Measurements from ENCODE around the gene ZYG11A. TPM values are rescaled to one million over a fixed set of nuclear protein-coding genes. Genes with fewer than 3 reads are reported as not detected.

Gene ZYG11A
- total and polyA plus RNA-seq, 2 donors (not counting 1 experiment from before 2014, with no cell fraction given), result 0.28 to 0.50 TPM

DNA sequence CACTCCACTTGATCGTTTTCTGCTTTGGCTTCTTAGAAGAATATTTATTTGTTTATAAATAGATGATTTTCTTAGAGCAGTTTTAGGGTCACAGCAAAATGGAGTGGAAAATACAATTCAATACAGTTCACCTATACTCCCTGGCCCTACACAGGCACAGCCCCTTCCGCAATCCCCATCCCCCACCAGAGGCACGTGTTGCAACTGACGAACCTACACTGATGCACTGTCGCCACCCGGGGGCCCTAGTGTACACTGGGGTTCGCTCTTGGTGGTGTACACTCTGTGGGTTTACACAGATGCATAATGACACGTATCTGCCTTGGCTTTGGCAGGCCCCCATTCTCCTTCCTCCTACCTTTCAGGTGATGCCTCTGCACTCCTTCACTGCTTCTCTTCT lies 71.0 kb downstream of the ZYG11A start:
- no peaks in the 10 kb centered on the region for H4K20me1 ChIP-seq (ENCODE audit: control insufficient read depth, extremely low read depth, insufficient read depth, low read length)
- H3K4me3 ChIP-seq (replicated peaks in 1 of 4; ENCODE audit: control extremely low read depth in 1 of 4, insufficient read depth in 1 of 4, low read depth in 3 of 4, low read length in 4 of 4), result no peak overlapping the region
- H2AFZ ChIP-seq (ENCODE audit: low read length), result no peak overlapping the region
- no peaks in the 10 kb centered on the region for H3K4me1 ChIP-seq (ENCODE audit: control insufficient read depth, extremely low read depth, insufficient read depth, low read length)
- no peak for DNase-seq (ENCODE audit: low read depth in 2 of 2)
- no peaks in the 10 kb centered on the region for H3K27me3 ChIP-seq (ENCODE audit: control insufficient read depth, insufficient read depth, low read length)
- no peaks in the 10 kb centered on the region for H3K36me3 ChIP-seq (ENCODE audit: control insufficient read depth, insufficient read depth, low read length)
- H3K9ac ChIP-seq (ENCODE audit: insufficient read depth, low read length), result no peak overlapping the region
- H3K27ac ChIP-seq (ENCODE audit: insufficient read depth, low read length), result no peak overlapping the region
- no peak for TF ChIP-seq EZH2 (IDR thresholded peaks at IDR 0.05; ENCODE audit: low read length, missing control alignments)
- TF ChIP-seq, protein P1, sequence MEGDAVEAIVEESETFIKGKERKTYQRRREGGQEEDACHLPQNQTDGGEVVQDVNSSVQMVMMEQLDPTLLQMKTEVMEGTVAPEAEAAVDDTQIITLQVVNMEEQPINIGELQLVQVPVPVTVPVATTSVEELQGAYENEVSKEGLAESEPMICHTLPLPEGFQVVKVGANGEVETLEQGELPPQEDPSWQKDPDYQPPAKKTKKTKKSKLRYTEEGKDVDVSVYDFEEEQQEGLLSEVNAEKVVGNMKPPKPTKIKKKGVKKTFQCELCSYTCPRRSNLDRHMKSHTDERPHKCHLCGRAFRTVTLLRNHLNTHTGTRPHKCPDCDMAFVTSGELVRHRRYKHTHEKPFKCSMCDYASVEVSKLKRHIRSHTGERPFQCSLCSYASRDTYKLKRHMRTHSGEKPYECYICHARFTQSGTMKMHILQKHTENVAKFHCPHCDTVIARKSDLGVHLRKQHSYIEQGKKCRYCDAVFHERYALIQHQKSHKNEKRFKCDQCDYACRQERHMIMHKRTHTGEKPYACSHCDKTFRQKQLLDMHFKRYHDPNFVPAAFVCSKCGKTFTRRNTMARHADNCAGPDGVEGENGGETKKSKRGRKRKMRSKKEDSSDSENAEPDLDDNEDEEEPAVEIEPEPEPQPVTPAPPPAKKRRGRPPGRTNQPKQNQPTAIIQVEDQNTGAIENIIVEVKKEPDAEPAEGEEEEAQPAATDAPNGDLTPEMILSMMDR (conservative IDR thresholded peaks at IDR 0.05 in 1 of 2, IDR thresholded peaks at IDR 0.05 in 1 of 2; ENCODE audit: low read depth in 1 of 2, low read length in 2 of 2), result no peak
- no peak overlapping the region for H3K4me2 ChIP-seq (ENCODE audit: extremely low read depth, insufficient read depth, low read length)
- no peaks in the 10 kb centered on the region for H3K79me2 ChIP-seq (ENCODE audit: control insufficient read depth, insufficient read depth, low read length)
- no peaks in the 10 kb centered on the region for H3K9me3 ChIP-seq (ENCODE audit: control insufficient read depth, insufficient read depth, low read depth, low read length)

DNA sequence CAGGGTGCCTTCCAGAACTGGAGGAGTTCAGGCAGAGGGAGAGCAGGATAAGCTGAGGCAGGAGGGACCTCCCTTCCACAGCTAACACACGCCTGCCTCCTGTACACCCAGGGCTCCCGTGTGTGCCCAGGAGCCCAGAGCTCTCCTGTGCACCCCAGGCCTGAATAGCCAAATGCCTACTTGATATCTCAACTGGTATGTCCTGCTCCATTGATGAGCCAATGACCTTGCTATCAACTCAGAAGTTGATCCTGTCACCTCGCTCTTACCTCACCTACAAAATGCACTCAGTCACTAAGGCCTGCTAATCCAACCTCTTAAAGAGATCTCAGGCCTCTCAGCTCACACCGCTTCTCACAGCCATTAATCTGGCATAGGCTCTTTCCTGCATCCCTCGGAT lies 71.9 kb downstream of the ZYG11A start:
- no peak overlapping the region for H2AFZ ChIP-seq (ENCODE audit: low read length)
- H3K27ac ChIP-seq (ENCODE audit: insufficient read depth, low read length), result no peak overlapping the region
- no peaks in the 10 kb centered on the region for H3K9me3 ChIP-seq (ENCODE audit: control insufficient read depth, insufficient read depth, low read depth, low read length)
- H3K9ac ChIP-seq (ENCODE audit: insufficient read depth, low read length), result no peak overlapping the region
- H4K20me1 ChIP-seq (ENCODE audit: control insufficient read depth, extremely low read depth, insufficient read depth, low read length), result no peaks in the 10 kb centered on the region
- no peaks in the 10 kb centered on the region for H3K36me3 ChIP-seq (ENCODE audit: control insufficient read depth, insufficient read depth, low read length)
- H3K79me2 ChIP-seq (ENCODE audit: control insufficient read depth, insufficient read depth, low read length), result no peaks in the 10 kb centered on the region
- no peaks in the 10 kb centered on the region for H3K27me3 ChIP-seq (ENCODE audit: control insufficient read depth, insufficient read depth, low read length)
- no peak overlapping the region for H3K4me3 ChIP-seq (replicated peaks in 1 of 4; ENCODE audit: control extremely low read depth in 1 of 4, insufficient read depth in 1 of 4, low read depth in 3 of 4, low read length in 4 of 4)
- H3K4me2 ChIP-seq (ENCODE audit: extremely low read depth, insufficient read depth, low read length), result no peak overlapping the region
- TF ChIP-seq, protein P1 (conservative IDR thresholded peaks at IDR 0.05 in 1 of 2, IDR thresholded peaks at IDR 0.05 in 1 of 2; ENCODE audit: low read depth in 1 of 2, low read length in 2 of 2), result no peak
- TF ChIP-seq EZH2 (IDR thresholded peaks at IDR 0.05; ENCODE audit: low read length, missing control alignments), result no peak
- no peaks in the 10 kb centered on the region for H3K4me1 ChIP-seq (ENCODE audit: control insufficient read depth, extremely low read depth, insufficient read depth, low read length)
- no peak for DNase-seq (ENCODE audit: low read depth in 2 of 2)

DNA sequence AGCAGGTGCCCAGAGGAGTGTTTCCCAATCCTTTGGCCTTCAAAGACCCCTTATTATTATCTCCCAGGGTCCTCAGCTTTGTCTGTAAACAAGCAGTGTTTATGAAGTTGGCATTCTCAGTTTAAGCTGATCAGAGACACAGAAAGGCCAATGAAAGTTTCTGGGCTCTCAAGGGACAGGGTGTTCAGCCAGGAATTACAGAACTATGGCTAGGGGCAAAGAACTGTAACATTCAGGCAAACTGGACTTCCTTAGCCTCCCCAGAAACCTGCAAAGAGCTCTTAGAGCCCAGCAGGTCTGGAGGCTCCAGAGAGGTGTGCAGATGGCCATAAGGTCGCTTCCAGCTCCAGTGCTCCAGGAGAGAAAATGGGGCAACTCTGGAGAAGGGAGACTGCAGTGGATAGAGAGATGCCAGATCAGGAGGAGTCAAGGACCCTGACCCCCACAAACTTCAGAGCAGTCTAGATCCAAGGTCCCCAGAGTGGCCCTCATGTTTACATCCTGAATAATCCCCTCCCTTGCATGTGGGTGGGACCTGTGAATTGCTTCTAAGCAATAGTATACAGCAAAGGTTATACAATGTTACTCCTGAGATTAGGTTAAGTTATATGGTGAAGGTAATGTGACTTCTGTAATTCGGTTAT lies 72.8 kb downstream of the ZYG11A start:
- no peak overlapping the region for H3K27ac ChIP-seq (ENCODE audit: insufficient read depth, low read length)
- H3K4me2 ChIP-seq (ENCODE audit: extremely low read depth, insufficient read depth, low read length), result no peak overlapping the region
- no peak overlapping the region for H2AFZ ChIP-seq (ENCODE audit: low read length)
- no peaks in the 10 kb centered on the region for H3K36me3 ChIP-seq (ENCODE audit: control insufficient read depth, insufficient read depth, low read length)
- TF ChIP-seq EZH2 (IDR thresholded peaks at IDR 0.05; ENCODE audit: low read length, missing control alignments), result no peak
- TF ChIP-seq, protein P1 (conservative IDR thresholded peaks at IDR 0.05 in 1 of 2, IDR thresholded peaks at IDR 0.05 in 1 of 2; ENCODE audit: low read depth in 1 of 2, low read length in 2 of 2), result no peak
- no peak for DNase-seq (ENCODE audit: low read depth in 2 of 2)
- no peaks in the 10 kb centered on the region for H3K4me1 ChIP-seq (ENCODE audit: control insufficient read depth, extremely low read depth, insufficient read depth, low read length)
- no peaks in the 10 kb centered on the region for H3K27me3 ChIP-seq (ENCODE audit: control insufficient read depth, insufficient read depth, low read length)
- H3K9ac ChIP-seq (ENCODE audit: insufficient read depth, low read length), result no peak overlapping the region
- no peak overlapping the region for H3K4me3 ChIP-seq (replicated peaks in 1 of 4; ENCODE audit: control extremely low read depth in 1 of 4, insufficient read depth in 1 of 4, low read depth in 3 of 4, low read length in 4 of 4)
- no peaks in the 10 kb centered on the region for H4K20me1 ChIP-seq (ENCODE audit: control insufficient read depth, extremely low read depth, insufficient read depth, low read length)
- H3K9me3 ChIP-seq (ENCODE audit: control insufficient read depth, insufficient read depth, low read depth, low read length), result no peaks in the 10 kb centered on the region
- no peaks in the 10 kb centered on the region for H3K79me2 ChIP-seq (ENCODE audit: control insufficient read depth, insufficient read depth, low read length)
